K562 (cell line): Measurements from ENCODE around the gene PITPNM3.

ENCODE experiments used
- EZH2 ChIP-seq: IDR thresholded peaks from 2 replicates; pipeline ENCODE4 v1.6.1; 2012; ENCODE audit warnings: low read depth, mild to moderate bottlenecking, inconsistent platforms, low read length, borderline replicate concordance
- FOS ChIP-seq: IDR thresholded peaks from 3 replicates; pipeline ENCODE4 v1.6.1; 2011; ENCODE audit not compliant: insufficient read length; ENCODE audit errors: extremely low read depth
- KAT7 ChIP-seq: sonication (generic); formaldehyde crosslinking; IDR thresholded peaks from 2 replicates; pipeline ENCODE4 v1.8.0; 2022; ENCODE audit warnings: missing genetic modification reagents, mild to moderate bottlenecking, borderline replicate concordance
- KLF6 ChIP-seq: fragments of 250-450 bp; sonication (Bioruptor Pico); IDR thresholded peaks from 2 replicates; pipeline ENCODE4 v1.4.0; 2020; ENCODE audit warnings: mild to moderate bottlenecking, moderate library complexity, borderline replicate concordance
- NCOA2 ChIP-seq, 2 experiments: fragments of 450-650 bp; IDR thresholded peaks; 2 replicates each; pipeline ENCODE4 v1.6.1; 2018; ENCODE audit warnings: mild to moderate bottlenecking in 2 of 2, moderate library complexity in 1 of 2; ENCODE audit not compliant: partially characterized antibody in 2 of 2
- POLR2A ChIP-seq: fragments of 450-650 bp; conservative IDR thresholded peaks from 2 replicates; pipeline ENCODE4 v1.6.1; 2016
- RCOR1 ChIP-seq, 2 experiments: IDR thresholded peaks; 2 replicates each; pipeline ENCODE4 v1.6.1; 2012; ENCODE audit warnings: low read depth in 2 of 2, low read length in 2 of 2, borderline replicate concordance in 1 of 2, improper control_type of control experiment in 1 of 2
- SMARCC2 ChIP-seq: fragments of 450-650 bp; IDR thresholded peaks from 2 replicates; pipeline ENCODE4 v1.6.1; 2017; ENCODE audit warnings: antibody characterized with exemption, moderate library complexity, mild to moderate bottlenecking, low read depth
- SREBF1 ChIP-seq: fragments of 150-350 bp; IDR thresholded peaks from 2 replicates; pipeline ENCODE4 v1.6.1; 2014; ENCODE audit warnings: antibody characterized with exemption, low read depth, low read length, borderline replicate concordance
- TCF7 ChIP-seq: sonication (generic); IDR thresholded peaks from 2 replicates; pipeline ENCODE4 v1.6.1; 2016; ENCODE audit warnings: antibody characterized with exemption, borderline replicate concordance
- ZBTB7A ChIP-seq: IDR thresholded peaks from 2 replicates; pipeline ENCODE4 v1.6.1; 2011; ENCODE audit warnings: low read depth, mild to moderate bottlenecking, low read length, moderate library complexity, borderline replicate concordance; ENCODE audit not compliant: control insufficient read depth
- ZNF318 ChIP-seq, 2 experiments: fragments of 450-650 bp; IDR thresholded peaks; 2 replicates each; pipeline ENCODE4 v1.6.1; 2016; ENCODE audit warnings: mild to moderate bottlenecking in 2 of 2, borderline replicate concordance in 1 of 2, low read depth in 1 of 2, moderate library complexity in 1 of 2
- ZNF512 ChIP-seq: IDR thresholded peaks from 2 replicates; pipeline ENCODE4 v1.6.1; 2016; ENCODE audit warnings: missing genetic modification characterization, missing compliant biosample characterization
- TF ChIP-seq, protein P1 (sequence below): fragments of 450-650 bp; IDR thresholded peaks from 2 replicates; pipeline ENCODE4 v1.6.1; 2016

DNA sequence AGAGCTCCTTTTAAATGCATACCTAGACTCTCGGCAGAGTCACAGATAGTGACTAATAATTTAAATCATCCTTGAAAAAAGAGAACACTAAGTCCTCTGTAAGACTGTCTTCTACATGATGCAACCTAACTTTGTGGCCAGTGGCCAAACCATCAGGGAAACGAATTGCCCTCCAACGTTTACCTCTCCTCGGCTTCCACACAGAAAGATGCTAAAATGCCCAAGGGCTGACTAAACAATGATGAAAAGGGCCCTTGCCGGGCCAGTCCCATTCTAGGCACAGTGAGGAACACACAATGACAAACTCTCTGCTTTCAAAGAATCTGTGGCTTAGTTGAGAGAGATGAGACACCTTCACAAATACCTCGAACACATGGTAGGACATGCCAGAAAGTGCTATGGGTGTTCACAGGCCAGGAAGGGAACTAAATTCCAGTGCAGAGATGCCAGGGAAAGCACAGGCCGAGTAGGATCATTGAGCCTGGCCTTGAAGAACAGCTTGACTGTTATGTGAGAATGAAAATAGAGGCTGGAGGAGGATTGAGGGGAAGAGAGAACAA lies 35.3 kb upstream of the PITPNM3 start:
- TF ChIP-seq SREBF1: no peak
- no peak for TF ChIP-seq SMARCC2
- no peak for TF ChIP-seq TCF7
- TF ChIP-seq EZH2: no peak
- TF ChIP-seq ZNF318 (IDR thresholded peaks at IDR 0.05; ENCODE audit: borderline replicate concordance in 1 of 2, low read depth in 1 of 2): no peak
- TF ChIP-seq ZNF512 (tag): no peak
- no peak for TF ChIP-seq FOS
- no peak for TF ChIP-seq ZBTB7A
- TF ChIP-seq KLF6: no peak
- no peak for TF ChIP-seq RCOR1 (IDR thresholded peaks at IDR 0.05; ENCODE audit: borderline replicate concordance in 1 of 2, low read depth in 2 of 2, low read length in 2 of 2)
- TF ChIP-seq POLR2A: no peak
- TF ChIP-seq, protein P1, sequence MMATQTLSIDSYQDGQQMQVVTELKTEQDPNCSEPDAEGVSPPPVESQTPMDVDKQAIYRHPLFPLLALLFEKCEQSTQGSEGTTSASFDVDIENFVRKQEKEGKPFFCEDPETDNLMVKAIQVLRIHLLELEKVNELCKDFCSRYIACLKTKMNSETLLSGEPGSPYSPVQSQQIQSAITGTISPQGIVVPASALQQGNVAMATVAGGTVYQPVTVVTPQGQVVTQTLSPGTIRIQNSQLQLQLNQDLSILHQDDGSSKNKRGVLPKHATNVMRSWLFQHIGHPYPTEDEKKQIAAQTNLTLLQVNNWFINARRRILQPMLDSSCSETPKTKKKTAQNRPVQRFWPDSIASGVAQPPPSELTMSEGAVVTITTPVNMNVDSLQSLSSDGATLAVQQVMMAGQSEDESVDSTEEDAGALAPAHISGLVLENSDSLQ: no peak
- no peak for TF ChIP-seq NCOA2 (IDR thresholded peaks at IDR 0.05; ENCODE audit: partially characterized antibody in 2 of 2)
- no peak for TF ChIP-seq KAT7 (CRISPR knock-in tag)
